ENCODE measurements around the gene ASB11.

- TF ChIP-seq CTCF (IDR thresholded peaks at IDR 0.05), result no peak
- TF ChIP-seq POLR2A (IDR thresholded peaks at IDR 0.05), result no peak
- TF ChIP-seq POLR2AphosphoS5 (IDR thresholded peaks at IDR 0.05), result no peak
- no peak for TF ChIP-seq EP300 (IDR thresholded peaks at IDR 0.05)
Measured at GRCh38 chrX:15359701-15360100, 44.3 kb upstream of the ASB11 start.

Data from stomach (tissue), 4 donors.